HepG2 (cell line): ENCODE data around the gene STBD1. TPM values are rescaled to one million over a fixed set of nuclear protein-coding genes. Genes with fewer than 3 reads are reported as not detected.

ENCODE experiments used
- CENPT ChIP-seq: sonication (generic); formaldehyde crosslinking; IDR thresholded peaks from 2 replicates; pipeline ENCODE4 v1.8.0; 2022; ENCODE audit warnings: low read depth, mild to moderate bottlenecking, moderate library complexity, missing genetic modification reagents
- FOXP1 ChIP-seq, 2 experiments: fragments of 450-650 bp in 1 of 2; IDR thresholded peaks; 2 replicates each; pipeline ENCODE4 v1.6.1; 2017 to 2018; ENCODE audit warnings: antibody characterized with exemption in 1 of 2
- GFI1 ChIP-seq: sonication (generic); formaldehyde crosslinking; IDR thresholded peaks from 2 replicates; pipeline ENCODE4 v1.5.0; 2020; ENCODE audit warnings: missing genetic modification reagents, mild to moderate bottlenecking, borderline replicate concordance
- HMGA1 ChIP-seq: sonication (generic); formaldehyde crosslinking; conservative IDR thresholded peaks from 2 replicates; pipeline ENCODE4 v1.4.0; 2020; ENCODE audit warnings: missing genetic modification reagents
- SOX13 ChIP-seq, 3 experiments: fragments of 450-650 bp in 1 of 3; sonication (generic) in 1 of 3; formaldehyde crosslinking in 1 of 3; IDR thresholded peaks in 2 of 3; conservative IDR thresholded peaks in 1 of 3; 2 replicates each; pipeline versions ENCODE4 v1.5.0 to v1.6.1; 2016 to 2020; ENCODE audit warnings: antibody characterized with exemption in 1 of 3, mild to moderate bottlenecking in 1 of 3, missing compliant biosample characterization in 1 of 3, missing genetic modification reagents in 1 of 3, moderate library complexity in 1 of 3
- SOX5 ChIP-seq: IDR thresholded peaks from 2 replicates; pipeline ENCODE4 v1.6.1; 2016; ENCODE audit warnings: borderline replicate concordance
- SOX6 ChIP-seq, 2 experiments: fragments of 450-650 bp in 1 of 2; sonication (generic) in 1 of 2; formaldehyde crosslinking in 1 of 2; IDR thresholded peaks; 2 replicates each; pipeline versions ENCODE4 v1.4.0 to v1.6.1; 2017 to 2020; ENCODE audit warnings: antibody characterized with exemption in 1 of 2, mild to moderate bottlenecking in 1 of 2, missing genetic modification reagents in 1 of 2
- polyA plus RNA-seq, 8 experiments: library from polyadenylated mRNA; depleted of rRNA in 3 of 8; stranded (reverse) in 7 of 8; unstranded in 1 of 8; fragments of >200 nt; fragmentation: Illumina TruSeq in 4 of 8; extraction: Trizol in 4 of 8; gene quantifications; 2 replicates each; pipeline versions ENCODE4 v1.2.1 to v1.2.3, GENCODE V29; 2011 to 2016; ENCODE audit warnings: low read depth in 4 of 8, missing spikeins in 1 of 8, mixed read lengths in 1 of 8; ENCODE audit not compliant: insufficient read depth in 1 of 8
- total RNA-seq, 5 experiments: library from RNA; depleted of rRNA; stranded (reverse); fragments of >200 nt; fragmentation: Illumina TruSeq; extraction: Trizol; gene quantifications; 2 replicates each; pipeline ENCODE4 v1.2.3, GENCODE V29; 2016; ENCODE audit warnings: low read depth in 1 of 5
- TF ChIP-seq, protein P1 (sequence below): sonication (generic); formaldehyde crosslinking; IDR thresholded peaks from 2 replicates; pipeline ENCODE4; 2020; ENCODE audit warnings: missing genetic modification reagents, mild to moderate bottlenecking, borderline replicate concordance
- TF ChIP-seq, protein P2 (sequence below): IDR thresholded peaks from 2 replicates; pipeline ENCODE4 v1.6.1; 2016; ENCODE audit warnings: missing compliant biosample characterization, missing genetic modification reagents, borderline replicate concordance
- TF ChIP-seq, protein P3 (sequence below): sonication (generic); formaldehyde crosslinking; IDR thresholded peaks from 2 replicates; pipeline ENCODE4 v1.5.0; 2020; ENCODE audit warnings: mild to moderate bottlenecking, missing genetic modification reagents, moderate library complexity
- TF ChIP-seq, protein P4 (sequence below): sonication (generic); formaldehyde crosslinking; conservative IDR thresholded peaks from 2 replicates; pipeline ENCODE4 v1.4.0; 2020; ENCODE audit warnings: mild to moderate bottlenecking, missing genetic modification reagents, moderate library complexity
- TF ChIP-seq, protein P5 (sequence below): sonication (generic); formaldehyde crosslinking; IDR thresholded peaks from 2 replicates; pipeline ENCODE4 v1.5.1; 2020; ENCODE audit warnings: missing genetic modification reagents, mild to moderate bottlenecking, borderline replicate concordance

STBD1 gene
- total and polyA plus RNA-seq, 2 of the 13 experiments (the other 11 are each of a cell fraction or from before 2014, with no cell fraction given) = 2.8 to 4.3 TPM

DNA sequence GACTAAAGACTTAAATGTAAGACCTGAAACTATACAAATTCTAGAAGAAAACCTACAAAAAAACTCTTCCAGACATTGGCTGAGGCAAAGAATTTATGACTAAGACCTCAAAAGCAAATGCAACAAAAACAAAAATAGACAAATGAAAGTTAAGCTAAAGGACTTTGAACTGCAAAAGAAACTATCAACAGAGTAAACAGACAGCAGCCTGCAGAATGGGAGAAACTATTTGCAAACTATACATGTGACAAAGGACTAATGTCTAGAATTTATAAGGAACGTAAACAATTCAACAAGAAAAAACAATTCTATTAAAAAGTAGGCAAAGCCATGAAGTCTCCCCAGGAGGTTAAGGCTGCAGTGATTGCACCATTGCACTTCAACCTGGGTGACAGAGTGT, 46.0 kb upstream of the STBD1 start (continued):
- TF ChIP-seq, protein P1, sequence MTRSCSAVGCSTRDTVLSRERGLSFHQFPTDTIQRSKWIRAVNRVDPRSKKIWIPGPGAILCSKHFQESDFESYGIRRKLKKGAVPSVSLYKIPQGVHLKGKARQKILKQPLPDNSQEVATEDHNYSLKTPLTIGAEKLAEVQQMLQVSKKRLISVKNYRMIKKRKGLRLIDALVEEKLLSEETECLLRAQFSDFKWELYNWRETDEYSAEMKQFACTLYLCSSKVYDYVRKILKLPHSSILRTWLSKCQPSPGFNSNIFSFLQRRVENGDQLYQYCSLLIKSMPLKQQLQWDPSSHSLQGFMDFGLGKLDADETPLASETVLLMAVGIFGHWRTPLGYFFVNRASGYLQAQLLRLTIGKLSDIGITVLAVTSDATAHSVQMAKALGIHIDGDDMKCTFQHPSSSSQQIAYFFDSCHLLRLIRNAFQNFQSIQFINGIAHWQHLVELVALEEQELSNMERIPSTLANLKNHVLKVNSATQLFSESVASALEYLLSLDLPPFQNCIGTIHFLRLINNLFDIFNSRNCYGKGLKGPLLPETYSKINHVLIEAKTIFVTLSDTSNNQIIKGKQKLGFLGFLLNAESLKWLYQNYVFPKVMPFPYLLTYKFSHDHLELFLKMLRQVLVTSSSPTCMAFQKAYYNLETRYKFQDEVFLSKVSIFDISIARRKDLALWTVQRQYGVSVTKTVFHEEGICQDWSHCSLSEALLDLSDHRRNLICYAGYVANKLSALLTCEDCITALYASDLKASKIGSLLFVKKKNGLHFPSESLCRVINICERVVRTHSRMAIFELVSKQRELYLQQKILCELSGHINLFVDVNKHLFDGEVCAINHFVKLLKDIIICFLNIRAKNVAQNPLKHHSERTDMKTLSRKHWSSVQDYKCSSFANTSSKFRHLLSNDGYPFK (CRISPR knock-in tag) = no peak
- TF ChIP-seq SOX13 (IDR thresholded peaks at IDR 0.05) (no peak), SOX13 (CRISPR knock-in tag; conservative IDR thresholded peaks at IDR 0.05 in 1 of 2, IDR thresholded peaks at IDR 0.05 in 1 of 2) (peak in 1 of 2 experiments; percentile 50; a peak in 1 of 4 replicates), SOX5 (CRISPR knock-in tag) (peak; percentile 64; the same call in 1 of the 2 replicates), FOXP1 (IDR thresholded peaks at IDR 0.05) (no peak), FOXP1 (CRISPR knock-in tag; IDR thresholded peaks at IDR 0.05) (peak; percentile 72), HMGA1 (no peak), SOX6 (IDR thresholded peaks at IDR 0.05) (no peak), SOX6 (CRISPR knock-in tag; IDR thresholded peaks at IDR 0.05) (peak; percentile 68), CENPT (CRISPR knock-in tag) (no peak), GFI1 (CRISPR knock-in tag) (peak; percentile 33; the same call in 1 of the 2 replicates)
- TF ChIP-seq, protein P2, sequence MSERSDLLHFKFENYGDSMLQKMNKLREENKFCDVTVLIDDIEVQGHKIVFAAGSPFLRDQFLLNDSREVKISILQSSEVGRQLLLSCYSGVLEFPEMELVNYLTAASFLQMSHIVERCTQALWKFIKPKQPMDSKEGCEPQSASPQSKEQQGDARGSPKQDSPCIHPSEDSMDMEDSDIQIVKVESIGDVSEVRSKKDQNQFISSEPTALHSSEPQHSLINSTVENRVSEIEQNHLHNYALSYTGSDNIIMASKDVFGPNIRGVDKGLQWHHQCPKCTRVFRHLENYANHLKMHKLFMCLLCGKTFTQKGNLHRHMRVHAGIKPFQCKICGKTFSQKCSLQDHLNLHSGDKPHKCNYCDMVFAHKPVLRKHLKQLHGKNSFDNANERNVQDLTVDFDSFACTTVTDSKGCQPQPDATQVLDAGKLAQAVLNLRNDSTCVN (CRISPR knock-in tag) = no peak
- TF ChIP-seq, protein P3, sequence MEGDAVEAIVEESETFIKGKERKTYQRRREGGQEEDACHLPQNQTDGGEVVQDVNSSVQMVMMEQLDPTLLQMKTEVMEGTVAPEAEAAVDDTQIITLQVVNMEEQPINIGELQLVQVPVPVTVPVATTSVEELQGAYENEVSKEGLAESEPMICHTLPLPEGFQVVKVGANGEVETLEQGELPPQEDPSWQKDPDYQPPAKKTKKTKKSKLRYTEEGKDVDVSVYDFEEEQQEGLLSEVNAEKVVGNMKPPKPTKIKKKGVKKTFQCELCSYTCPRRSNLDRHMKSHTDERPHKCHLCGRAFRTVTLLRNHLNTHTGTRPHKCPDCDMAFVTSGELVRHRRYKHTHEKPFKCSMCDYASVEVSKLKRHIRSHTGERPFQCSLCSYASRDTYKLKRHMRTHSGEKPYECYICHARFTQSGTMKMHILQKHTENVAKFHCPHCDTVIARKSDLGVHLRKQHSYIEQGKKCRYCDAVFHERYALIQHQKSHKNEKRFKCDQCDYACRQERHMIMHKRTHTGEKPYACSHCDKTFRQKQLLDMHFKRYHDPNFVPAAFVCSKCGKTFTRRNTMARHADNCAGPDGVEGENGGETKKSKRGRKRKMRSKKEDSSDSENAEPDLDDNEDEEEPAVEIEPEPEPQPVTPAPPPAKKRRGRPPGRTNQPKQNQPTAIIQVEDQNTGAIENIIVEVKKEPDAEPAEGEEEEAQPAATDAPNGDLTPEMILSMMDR (CRISPR knock-in tag) = no peak
- TF ChIP-seq, protein P4, sequence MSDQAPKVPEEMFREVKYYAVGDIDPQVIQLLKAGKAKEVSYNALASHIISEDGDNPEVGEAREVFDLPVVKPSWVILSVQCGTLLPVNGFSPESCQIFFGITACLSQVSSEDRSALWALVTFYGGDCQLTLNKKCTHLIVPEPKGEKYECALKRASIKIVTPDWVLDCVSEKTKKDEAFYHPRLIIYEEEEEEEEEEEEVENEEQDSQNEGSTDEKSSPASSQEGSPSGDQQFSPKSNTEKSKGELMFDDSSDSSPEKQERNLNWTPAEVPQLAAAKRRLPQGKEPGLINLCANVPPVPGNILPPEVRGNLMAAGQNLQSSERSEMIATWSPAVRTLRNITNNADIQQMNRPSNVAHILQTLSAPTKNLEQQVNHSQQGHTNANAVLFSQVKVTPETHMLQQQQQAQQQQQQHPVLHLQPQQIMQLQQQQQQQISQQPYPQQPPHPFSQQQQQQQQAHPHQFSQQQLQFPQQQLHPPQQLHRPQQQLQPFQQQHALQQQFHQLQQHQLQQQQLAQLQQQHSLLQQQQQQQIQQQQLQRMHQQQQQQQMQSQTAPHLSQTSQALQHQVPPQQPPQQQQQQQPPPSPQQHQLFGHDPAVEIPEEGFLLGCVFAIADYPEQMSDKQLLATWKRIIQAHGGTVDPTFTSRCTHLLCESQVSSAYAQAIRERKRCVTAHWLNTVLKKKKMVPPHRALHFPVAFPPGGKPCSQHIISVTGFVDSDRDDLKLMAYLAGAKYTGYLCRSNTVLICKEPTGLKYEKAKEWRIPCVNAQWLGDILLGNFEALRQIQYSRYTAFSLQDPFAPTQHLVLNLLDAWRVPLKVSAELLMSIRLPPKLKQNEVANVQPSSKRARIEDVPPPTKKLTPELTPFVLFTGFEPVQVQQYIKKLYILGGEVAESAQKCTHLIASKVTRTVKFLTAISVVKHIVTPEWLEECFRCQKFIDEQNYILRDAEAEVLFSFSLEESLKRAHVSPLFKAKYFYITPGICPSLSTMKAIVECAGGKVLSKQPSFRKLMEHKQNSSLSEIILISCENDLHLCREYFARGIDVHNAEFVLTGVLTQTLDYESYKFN (CRISPR knock-in tag) = peak; percentile 67
- TF ChIP-seq, protein P5, sequence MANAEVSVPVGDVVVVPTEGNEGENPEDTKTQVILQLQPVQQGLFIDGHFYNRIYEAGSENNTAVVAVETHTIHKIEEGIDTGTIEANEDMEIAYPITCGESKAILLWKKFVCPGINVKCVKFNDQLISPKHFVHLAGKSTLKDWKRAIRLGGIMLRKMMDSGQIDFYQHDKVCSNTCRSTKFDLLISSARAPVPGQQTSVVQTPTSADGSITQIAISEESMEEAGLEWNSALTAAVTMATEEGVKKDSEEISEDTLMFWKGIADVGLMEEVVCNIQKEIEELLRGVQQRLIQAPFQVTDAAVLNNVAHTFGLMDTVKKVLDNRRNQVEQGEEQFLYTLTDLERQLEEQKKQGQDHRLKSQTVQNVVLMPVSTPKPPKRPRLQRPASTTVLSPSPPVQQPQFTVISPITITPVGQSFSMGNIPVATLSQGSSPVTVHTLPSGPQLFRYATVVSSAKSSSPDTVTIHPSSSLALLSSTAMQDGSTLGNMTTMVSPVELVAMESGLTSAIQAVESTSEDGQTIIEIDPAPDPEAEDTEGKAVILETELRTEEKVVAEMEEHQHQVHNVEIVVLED = no peak
